ENCODE data around the gene ZNF488.

Gene ZNF488

GRCh38 chr10:47350671-47351640 is 33.1 kb downstream of the ZNF488 start:
- DNase-seq (ENCODE audit: low read depth in 2 of 2, low spot score in 1 of 2), result no peak

GRCh38 chr10:47349941-47350371 is 34.1 kb downstream of the ZNF488 start:
- DNase-seq (ENCODE audit: low read depth in 2 of 2, low spot score in 1 of 2), result no peak

GRCh38 chr10:47349516-47349915 is 34.6 kb downstream of the ZNF488 start:
- no peak for DNase-seq (ENCODE audit: low read depth in 2 of 2, low spot score in 1 of 2)

DNA sequence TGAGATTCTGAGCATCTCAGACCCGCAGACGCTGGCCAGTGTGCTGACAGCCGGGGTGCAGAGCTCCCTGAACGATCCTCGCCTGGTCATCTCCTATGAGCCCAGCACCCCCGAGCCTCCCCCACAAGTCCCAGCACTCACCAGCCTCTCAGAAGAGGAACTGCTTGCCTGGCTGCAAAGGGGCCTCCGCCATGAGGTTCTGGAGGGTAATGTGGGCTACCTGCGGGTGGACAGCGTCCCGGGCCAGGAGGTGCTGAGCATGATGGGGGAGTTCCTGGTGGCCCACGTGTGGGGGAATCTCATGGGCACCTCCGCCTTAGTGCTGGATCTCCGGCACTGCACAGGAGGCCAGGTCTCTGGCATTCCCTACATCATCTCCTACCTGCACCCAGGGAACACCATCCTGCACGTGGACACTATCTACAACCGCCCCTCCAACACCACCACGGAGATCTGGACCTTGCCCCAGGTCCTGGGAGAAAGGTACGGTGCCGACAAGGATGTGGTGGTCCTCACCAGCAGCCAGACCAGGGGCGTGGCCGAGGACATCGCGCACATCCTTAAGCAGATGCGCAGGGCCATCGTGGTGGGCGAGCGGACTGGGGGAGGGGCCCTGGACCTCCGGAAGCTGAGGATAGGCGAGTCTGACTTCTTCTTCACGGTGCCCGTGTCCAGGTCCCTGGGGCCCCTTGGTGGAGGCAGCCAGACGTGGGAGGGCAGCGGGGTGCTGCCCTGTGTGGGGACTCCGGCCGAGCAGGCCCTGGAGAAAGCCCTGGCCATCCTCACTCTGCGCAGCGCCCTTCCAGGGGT is 35.2 kb downstream of the ZNF488 start:
- DNase-seq (ENCODE audit: low read depth in 2 of 2, low spot score in 1 of 2), result no peak

DNA sequence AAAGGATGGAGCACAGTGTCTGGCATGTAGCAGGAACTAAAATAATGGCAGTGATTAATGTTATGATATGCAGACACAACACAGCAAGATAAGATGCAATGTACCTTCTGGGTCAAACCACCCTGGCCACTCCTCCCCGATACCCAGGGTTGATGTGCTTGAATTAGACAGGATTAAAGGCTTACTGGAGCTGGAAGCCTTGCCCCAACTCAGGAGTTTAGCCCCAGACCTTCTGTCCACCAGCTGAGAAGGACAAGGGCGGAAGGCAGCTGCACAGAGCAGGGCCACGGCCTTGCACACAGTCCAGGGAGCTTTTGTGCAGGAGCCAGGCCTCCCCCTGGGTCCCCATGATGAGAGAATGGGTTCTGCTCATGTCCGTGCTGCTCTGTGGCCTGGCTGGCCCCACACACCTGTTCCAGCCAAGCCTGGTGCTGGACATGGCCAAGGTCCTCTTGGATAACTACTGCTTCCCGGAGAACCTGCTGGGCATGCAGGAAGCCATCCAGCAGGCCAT is 35.9 kb downstream of the ZNF488 start, which contains the start of gene RBP3:
Gene RBP3, plus strand, starts transcription at position 226 of the 514 bp plus-strand sequence. Its CDS starts 122 bp downstream, at position 348.
- no peak for DNase-seq (ENCODE audit: low read depth in 2 of 2, low spot score in 1 of 2)

GRCh38 chr10:47347303-47347675 is 36.8 kb downstream of the ZNF488 start:
- DNase-seq (ENCODE audit: low read depth in 2 of 2, low spot score in 1 of 2), result no peak

- DNase-seq (ENCODE audit: low read depth in 2 of 2, low spot score in 1 of 2), result no peak
Measured at GRCh38 chr10:47346581-47347302, 37.4 kb downstream of the ZNF488 start.

- DNase-seq (ENCODE audit: low read depth in 2 of 2, low spot score in 1 of 2), result no peak
Measured at GRCh38 chr10:47344996-47345870, 38.9 kb downstream of the ZNF488 start.

GRCh38 chr10:47340608-47341170 is 43.4 kb downstream of the ZNF488 start:
- DNase-seq (ENCODE audit: low read depth in 2 of 2, low spot score in 1 of 2), result peak; percentile 40 to 45

GRCh38 chr10:47339759-47340607 is 44.1 kb downstream of the ZNF488 start:
- DNase-seq (ENCODE audit: low read depth in 2 of 2, low spot score in 1 of 2), result no peak

DNA sequence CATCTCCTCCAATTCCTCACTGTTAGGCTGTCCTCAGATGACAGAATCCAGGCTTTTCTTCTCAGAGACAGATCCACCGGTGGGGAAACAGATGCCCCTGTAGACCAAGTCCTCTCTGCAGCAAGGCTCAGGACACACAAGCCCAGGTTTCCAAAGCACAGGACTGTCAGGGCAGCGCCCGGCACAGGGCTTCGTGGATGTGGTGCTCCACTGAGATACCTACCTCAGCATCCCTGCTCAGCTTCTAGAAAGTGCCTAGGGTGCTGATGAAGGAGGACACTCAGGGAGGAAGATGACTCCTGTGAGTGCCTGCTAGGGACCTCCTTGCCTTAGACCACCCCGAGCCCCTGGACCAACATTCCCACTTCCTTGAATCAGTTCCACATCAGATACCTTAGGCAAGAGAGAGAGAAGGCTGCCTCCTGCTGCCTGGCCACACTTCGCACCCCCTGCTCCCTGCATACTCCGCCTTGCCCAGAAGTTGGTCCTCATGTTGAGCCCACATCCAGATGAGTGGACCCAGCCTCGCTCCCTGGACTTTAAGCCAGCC is 44.8 kb downstream of the ZNF488 start:
- DNase-seq (ENCODE audit: low read depth in 2 of 2, low spot score in 1 of 2), result no peak

DNA sequence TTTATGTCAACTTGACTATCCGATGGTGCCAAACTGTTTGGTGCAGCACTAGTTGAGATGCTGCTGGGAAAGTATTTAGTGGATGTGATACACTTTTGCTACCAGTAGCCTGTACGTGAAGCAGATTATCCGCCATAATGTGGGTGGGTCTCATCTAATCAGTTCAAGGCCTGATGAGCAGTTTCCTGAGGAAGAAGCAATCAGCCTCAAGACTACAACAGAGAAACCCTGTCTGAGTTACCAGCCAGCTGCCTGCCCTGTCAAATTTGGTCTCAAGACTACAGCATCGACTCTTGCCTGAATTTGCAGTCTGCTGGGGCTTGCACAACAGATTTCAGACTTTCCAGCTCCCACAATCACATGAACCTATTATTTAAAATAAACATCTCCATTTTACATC is 46.8 kb downstream of the ZNF488 start:
- DNase-seq (ENCODE audit: low read depth in 2 of 2, low spot score in 1 of 2), result no peak

- no peak for DNase-seq (ENCODE audit: low read depth in 2 of 2, low spot score in 1 of 2)
Measured at GRCh38 chr10:47336387-47337134, 47.5 kb downstream of the ZNF488 start.

DNA sequence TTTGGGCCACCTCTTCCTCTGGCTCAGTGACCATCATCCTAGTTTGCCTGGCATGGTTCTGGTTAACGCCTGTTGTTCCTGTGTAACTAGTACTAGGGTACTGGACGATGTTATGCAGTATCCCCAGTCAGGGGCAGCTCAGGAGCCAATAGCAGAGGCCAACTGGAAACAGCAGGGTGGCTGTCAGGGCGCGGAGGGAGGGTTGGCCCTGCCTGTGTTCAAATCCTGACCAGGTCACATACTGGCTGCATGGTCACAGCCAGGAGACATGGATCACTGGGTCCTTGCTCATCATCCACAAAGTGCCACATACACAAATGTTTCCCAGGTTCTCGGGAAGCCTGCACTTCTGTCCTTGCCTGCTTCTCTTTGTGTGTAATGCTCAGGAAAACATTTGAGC is 48.2 kb downstream of the ZNF488 start:
- DNase-seq (ENCODE audit: low read depth in 2 of 2, low spot score in 1 of 2), result no peak

GRCh38 chr10:47334466-47335295 is 49.4 kb downstream of the ZNF488 start:
- no peak for DNase-seq (ENCODE audit: low read depth in 2 of 2, low spot score in 1 of 2)

- DNase-seq (ENCODE audit: low read depth in 2 of 2, low spot score in 1 of 2), result no peak
Measured at GRCh38 chr10:47333532-47333931, 50.6 kb downstream of the ZNF488 start.

GRCh38 chr10:47332946-47333345 is 51.1 kb downstream of the ZNF488 start:
- DNase-seq (ENCODE audit: low read depth in 2 of 2, low spot score in 1 of 2), result no peak

Data from stimulated activated CD8-positive, alpha-beta memory T cell treated with anti-CD3 and anti-CD28 coated beads, Interleukin-4, amount 100 ng/mL, for 1 hour (primary cell).